Measurements from ENCODE around the gene SIAH2. TPM values are rescaled to one million over a fixed set of nuclear protein-coding genes. Genes with fewer than 3 reads are reported as not detected.

SIAH2 gene
- total and polyA plus RNA-seq, 9 of the 15 experiments (the other 6 are each of a cell fraction or from before 2014, with no cell fraction given): 4.8 to 39.0 (median 29.9) TPM

GRCh38 chr3:150729682-150730360 lies 33.1 kb downstream of the SIAH2 start (continued):
- TF ChIP-seq EP400 (IDR thresholded peaks at IDR 0.05): peak; percentile 30; the same call in 1 of the 2 replicates
- TF ChIP-seq TAF1 (IDR thresholded peaks at IDR 0.05; ENCODE audit: control insufficient read depth, extremely low read depth, insufficient read depth, low read length, severe bottlenecking): peak; percentile 38
- TF ChIP-seq ZNF217 (CRISPR knock-in tag; IDR thresholded peaks at IDR 0.05): no peak
- TF ChIP-seq EHMT2 (IDR thresholded peaks at IDR 0.05): 0 out of 2 replicates have a peak, but pooled peaks have one; percentile 42
- TF ChIP-seq ZNF561 (CRISPR knock-in tag; conservative IDR thresholded peaks at IDR 0.05): no peak
- no peak for TF ChIP-seq CCAR2 (IDR thresholded peaks at IDR 0.05; ENCODE audit: low read depth, low read length)
- no peak for TF ChIP-seq TRIM28 (IDR thresholded peaks at IDR 0.05)
- no peak for TF ChIP-seq MAFF (IDR thresholded peaks at IDR 0.05; ENCODE audit: low read length)
- TF ChIP-seq ZNF407 (IDR thresholded peaks at IDR 0.05; ENCODE audit: low read depth): no peak
